IPS DF 4.7 (cell line): ENCODE measurements around the gene EFCAB5.
"Not testable (repeated sequence)": the region's sequence is repeated elsewhere in the genome, so short reads cannot be mapped to it uniquely, and the experiment has no call there.

Source experiments
- DNase-seq: peaks from one replicate; pipeline ENCODE4 v3.0.0-alpha.2; 2013; ENCODE audit warnings: low spot score; ENCODE audit errors: extremely low read depth

The EFCAB5 gene

DNA sequence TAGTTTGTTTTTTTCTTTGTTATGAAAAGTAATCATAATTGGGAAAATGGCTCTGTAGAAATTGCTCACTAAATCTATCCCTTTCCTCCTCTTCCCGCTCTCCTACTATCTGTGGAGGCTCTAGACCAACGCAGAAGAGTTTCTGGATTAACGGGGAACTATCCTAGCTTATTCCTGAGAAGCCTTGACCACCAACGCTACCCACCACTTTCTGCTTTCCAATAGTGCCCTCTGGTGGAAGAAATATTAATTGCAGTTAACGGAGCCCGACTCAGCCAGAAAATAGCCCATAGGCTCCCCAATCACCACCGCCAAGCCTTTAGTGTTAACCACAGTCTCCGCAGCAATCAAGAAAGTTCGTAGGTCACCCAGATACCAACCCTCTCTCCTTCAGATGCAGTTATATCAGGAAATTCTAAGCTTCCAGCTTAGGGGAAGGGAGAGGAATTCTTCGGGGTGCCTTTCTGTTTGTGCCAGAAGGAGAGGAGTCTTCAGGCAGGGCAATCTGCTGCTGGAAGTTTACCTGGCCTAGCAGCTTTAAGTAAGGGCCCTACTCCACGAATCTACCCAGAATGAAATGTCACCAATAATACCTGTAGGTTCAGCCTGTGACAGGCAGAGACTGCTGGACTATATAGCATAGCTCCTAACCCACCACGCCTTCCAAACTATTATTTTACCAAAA, 152.2 kb downstream of the EFCAB5 start:
- peak; percentile 51 for DNase-seq

DNA sequence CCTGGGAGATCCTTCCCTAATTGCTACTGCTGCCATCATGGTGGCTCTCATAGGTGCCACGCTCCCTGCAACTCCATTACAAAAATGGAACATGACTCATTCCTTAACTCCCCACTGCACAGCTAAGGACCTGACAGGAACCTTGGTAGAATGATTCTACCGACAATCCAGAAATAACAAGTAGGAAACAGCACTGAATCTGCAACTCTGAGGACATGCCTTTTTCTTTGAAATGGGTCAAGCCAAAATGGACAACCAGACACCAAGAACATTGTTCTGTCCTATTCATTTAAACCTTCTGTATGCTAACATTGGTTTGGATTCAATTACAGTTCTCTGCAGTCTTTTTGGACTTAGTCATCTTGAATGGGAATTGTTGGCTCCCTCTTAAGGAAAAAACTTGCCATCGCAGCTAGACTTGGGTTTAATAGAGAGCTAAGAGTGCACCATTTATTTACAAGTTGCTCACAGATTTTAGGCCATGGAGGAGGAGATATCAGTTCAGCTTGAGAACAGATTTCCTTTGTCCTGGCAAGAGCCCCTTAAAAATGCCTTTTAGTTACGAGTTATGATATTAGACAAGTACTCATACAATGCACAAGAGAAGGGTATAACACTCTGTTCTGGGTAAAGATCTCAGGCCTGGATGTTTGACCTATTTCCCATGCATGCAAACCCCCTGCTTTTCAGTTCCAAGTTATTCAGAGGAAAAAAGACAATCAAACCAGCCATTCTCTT, 154.2 kb downstream of the EFCAB5 start:
- DNase-seq, result peak; percentile 49

GRCh38 chr17:30101686-30102390, 160.4 kb downstream of the EFCAB5 start:
- no peak for DNase-seq

GRCh38 chr17:30103921-30104320, 162.5 kb downstream of the EFCAB5 start:
- DNase-seq, result no peak

DNA sequence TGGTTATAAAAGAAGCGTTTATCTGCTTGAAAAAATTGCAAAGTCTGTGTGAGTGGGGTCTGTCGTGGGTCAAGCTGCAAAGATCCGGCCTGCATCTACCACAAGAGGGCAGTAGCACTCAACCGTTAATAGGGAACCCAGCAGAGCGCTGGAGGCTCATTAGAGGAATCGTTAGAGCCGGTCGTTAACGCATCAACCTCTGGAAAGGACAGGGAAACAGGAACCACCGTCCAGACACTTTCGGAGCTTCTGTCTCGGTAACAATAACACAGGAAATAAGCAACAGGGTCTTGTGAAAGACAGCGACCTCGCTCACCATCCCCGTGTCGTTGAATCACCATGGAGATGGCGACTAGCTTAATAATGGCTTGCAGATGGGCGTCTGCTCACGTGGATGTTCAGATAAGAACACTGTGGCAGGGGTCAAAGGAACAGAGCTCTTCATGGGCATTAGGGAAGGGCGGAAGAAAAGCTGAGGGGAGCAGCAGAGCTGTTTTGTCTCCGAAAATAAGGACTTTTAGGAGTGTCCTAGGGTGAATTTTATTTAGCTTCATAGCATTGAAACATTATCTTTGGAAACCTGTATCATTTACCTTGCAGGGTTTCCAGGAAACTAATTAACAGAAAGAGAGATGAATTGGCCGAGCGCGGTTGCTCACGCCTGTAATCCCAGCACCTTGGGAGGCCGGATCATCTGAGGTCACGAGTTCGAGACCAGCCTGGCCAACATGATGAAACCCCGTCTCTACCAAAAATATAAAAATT, 163.3 kb downstream of the EFCAB5 start:
- DNase-seq, result peak; percentile 60

- DNase-seq, result no peak
Measured at GRCh38 chr17:30112794-30113193, 171.4 kb downstream of the EFCAB5 start.

GRCh38 chr17:30113213-30113612, 171.8 kb downstream of the EFCAB5 start:
- no peak for DNase-seq

- no peak for DNase-seq
Measured at GRCh38 chr17:30116345-30116660, 174.9 kb downstream of the EFCAB5 start.

DNA sequence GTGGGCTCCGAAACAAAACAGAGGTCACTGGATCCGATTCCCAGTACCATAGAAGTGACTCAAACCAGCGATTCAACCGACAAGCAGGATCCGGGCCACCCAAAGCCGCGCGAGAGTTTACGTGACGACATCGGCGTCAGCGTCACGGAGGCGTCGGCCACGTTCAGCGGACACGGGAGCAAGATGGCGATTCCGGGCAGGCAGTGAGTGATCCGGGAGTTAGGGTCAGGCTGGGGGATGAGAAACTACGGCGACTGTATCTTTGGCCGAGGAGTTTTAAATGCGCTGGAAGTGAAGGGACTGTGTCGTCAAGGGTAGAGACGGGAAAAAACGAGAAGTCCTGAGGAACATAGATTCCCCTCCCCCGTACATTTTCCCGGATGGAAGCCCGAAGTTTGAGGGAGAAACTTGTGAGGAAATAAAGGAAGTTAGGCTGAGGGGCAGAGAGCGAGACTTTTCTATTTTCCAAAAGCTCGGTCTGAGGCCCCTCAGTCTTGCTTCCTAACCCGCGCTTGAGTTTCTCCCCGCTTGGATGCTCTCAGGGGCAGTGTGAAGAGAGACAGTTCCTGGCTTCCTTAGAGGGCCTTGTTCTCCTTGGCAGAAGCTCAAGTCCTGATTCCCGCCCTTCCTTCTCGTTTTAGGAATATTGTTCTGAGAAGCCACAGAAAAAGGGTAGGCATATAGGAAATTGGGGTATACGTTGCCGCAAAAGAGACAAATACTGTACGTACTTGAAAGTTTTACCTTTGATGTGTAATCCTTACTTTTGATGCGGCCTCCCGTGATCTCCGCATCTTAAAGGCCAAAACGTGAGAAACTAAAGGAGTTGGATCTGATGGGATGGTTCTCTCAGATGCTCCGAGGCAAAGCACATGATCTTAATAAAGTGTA, 175.5 kb downstream of the EFCAB5 start, which contains the start of gene NSRP1:
TSS of gene NSRP1 (plus strand) at position 156 of the 891 bp plus-strand sequence. CDS start at position 184, 28 bp downstream.
- DNase-seq, result peak; percentile 82

DNA sequence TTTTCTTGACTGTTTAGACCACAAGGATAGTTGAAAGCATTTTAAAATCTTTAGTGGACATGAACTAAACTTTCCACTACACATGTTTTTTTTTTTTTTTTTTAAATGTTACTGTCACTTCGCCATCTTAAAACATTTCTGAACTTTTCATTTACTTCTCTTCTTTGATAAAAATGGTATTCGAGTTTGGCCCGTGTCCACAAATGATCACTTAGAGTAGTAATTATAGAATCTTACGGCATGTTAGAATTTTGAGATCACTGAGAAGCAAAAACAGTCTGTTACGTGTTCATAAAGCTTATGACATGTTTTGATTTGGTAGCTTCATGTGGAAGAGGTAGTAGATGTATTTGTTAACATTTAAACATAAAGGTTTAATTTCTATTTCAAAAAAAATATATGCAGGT, 176.2 kb downstream of the EFCAB5 start:
- no peak for DNase-seq

DNA sequence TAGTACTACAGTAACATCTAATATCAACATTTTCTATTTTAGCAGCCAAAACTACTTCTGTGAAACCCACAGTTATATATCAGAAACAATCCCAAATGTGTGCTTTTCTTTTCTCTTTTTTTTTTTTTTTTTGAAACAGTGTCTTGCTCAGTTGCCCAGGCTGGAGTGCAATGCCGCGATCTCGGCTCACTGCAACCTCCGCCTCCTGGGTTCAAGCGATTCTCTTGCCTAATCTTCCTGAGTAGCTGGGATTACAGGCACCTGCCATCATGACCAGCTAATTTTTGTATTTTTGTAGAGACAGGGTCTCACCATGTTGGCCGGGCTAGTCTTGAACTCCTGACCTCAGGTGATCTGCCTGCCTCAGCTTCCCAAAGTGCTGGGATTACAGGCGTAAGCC, 177.2 kb downstream of the EFCAB5 start:
- DNase-seq, result not testable (repeated sequence)

GRCh38 chr17:30124273-30124796, 182.9 kb downstream of the EFCAB5 start:
- DNase-seq, result no peak

GRCh38 chr17:30130121-30130520, 188.7 kb downstream of the EFCAB5 start:
- DNase-seq, result no peak

DNA sequence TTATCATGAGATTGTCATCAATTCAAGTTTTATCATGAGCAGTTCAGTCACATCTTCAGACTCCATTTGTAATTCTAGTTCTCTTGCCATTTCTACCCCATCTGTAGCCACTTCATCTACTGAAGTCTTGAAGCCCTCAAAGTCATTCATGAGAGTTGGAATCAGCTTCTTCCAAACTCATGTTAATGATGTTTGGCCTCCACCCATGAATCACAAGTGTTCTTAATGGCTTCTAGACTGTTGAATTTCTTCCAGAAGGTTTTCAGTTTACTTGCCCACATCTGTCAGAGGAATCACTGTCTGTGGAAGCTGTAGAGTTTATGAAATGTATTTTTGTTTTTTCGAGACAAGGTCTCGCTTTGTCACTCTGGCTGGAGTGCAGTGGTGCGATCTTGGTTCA, 191.2 kb downstream of the EFCAB5 start:
- no peak for DNase-seq

DNA sequence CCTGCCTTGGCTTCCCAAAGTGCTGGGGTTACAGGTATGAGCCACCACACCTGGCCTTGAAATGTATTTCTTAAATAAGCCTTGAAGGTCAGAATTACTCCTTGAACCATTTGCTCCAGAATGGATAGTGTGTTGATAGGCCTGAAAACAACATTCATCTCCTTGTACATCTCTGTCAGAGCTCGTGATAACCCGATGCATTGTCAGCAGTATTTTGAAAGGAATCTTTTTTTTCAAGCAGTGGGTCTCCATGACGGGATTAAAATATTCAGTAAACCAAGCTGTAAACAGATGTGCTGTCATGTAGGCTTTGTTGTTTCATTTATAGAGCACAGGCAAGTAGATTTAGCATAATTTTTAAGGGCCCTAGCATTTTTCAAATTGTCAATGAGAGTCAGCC, 191.8 kb downstream of the EFCAB5 start:
- no peak for DNase-seq

- DNase-seq, result no peak
Measured at GRCh38 chr17:30134551-30134950, 193.1 kb downstream of the EFCAB5 start.

DNA sequence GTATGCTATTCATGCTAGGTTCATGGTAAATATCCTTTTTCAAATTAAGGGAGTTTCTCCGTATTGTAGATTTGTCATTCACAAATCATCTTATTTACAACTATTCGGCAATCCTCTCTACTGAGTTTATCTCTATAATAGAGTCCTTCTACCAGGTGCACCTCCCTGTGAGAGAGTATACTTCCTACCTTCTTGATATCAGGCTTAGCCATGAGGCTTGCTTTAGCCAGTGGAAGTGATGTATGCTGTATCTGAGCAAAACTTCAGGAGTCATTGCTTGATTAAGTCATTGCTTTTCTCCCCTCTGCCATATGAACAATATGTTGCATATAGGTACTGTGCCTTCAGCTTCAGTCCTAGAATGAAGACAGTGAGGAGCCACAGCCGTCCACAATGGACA, 195.7 kb downstream of the EFCAB5 start:
- no peak for DNase-seq

GRCh38 chr17:30147860-30148259, 206.4 kb downstream of the EFCAB5 start:
- not testable (repeated sequence) for DNase-seq

DNA sequence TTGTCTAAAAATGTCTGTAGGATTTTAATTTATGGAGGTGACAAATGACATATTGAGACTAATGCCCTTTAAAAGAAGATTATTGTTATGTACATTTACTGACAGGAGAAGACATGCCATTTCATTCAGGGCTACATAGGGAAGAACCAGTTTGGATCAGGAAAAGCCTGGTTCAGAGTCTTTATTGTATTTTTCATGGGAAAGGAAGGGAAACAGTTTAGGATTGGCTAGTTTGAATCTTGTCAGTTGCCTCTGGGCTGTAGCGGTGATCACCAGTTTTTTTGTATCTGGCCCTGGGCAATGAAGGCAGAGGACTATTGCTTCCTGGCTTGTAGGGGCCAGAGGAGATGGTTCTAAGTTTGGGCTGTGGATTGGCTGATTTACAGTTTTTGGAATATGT, 206.9 kb downstream of the EFCAB5 start:
- DNase-seq, result no peak

- no peak for DNase-seq
Measured at GRCh38 chr17:30151471-30151870, 210.0 kb downstream of the EFCAB5 start.
